GM20431 (cell line): ENCODE data around the gene TOP1.
"Not testable (repeated sequence)": the region's sequence is repeated elsewhere in the genome, so short reads cannot be mapped to it uniquely, and the experiment has no call there.

Experiments used
- in situ Hi-C: fragments of 300-500 bp; cut with MseI, MboI; formaldehyde crosslinking; loops from one replicate; pipeline ENCODE4 v1.15.0; 2020; ENCODE audit warnings: low sequenced_read_pairs; ENCODE audit not compliant: unreplicated experiment

TOP1 gene

GRCh38 chr20:41003143-41003935 is 25.3 kb upstream of the TOP1 start:
- in situ Hi-C loops, result no loop called here

- in situ Hi-C loops, result not testable (repeated sequence)
Measured at GRCh38 chr20:41003936-41004294, 24.7 kb upstream of the TOP1 start.

GRCh38 chr20:41004531-41005360 is 23.9 kb upstream of the TOP1 start:
- in situ Hi-C loops, result no loop called here

- in situ Hi-C loops, result no loop called here
Measured at GRCh38 chr20:41005361-41005729, 23.3 kb upstream of the TOP1 start.

GRCh38 chr20:41006126-41006935 is 22.3 kb upstream of the TOP1 start:
- in situ Hi-C loops, result no loop called here

- in situ Hi-C loops, result no loop called here
Measured at GRCh38 chr20:41006936-41007474, 21.6 kb upstream of the TOP1 start.

- in situ Hi-C loops, result no loop called here
Measured at GRCh38 chr20:41007481-41007880, 21.1 kb upstream of the TOP1 start.

- in situ Hi-C loops, result no loop called here
Measured at GRCh38 chr20:41009946-41010345, 18.7 kb upstream of the TOP1 start.

GRCh38 chr20:41011551-41012067 is 17.0 kb upstream of the TOP1 start:
- in situ Hi-C loops, result no loop called here

- in situ Hi-C loops, result no loop called here
Measured at GRCh38 chr20:41014561-41015088, 14.0 kb upstream of the TOP1 start.

- in situ Hi-C loops, result no loop called here
Measured at GRCh38 chr20:41017448-41018042, 11.1 kb upstream of the TOP1 start.

GRCh38 chr20:41018153-41018552 is 10.5 kb upstream of the TOP1 start:
- in situ Hi-C loops, result no loop called here

GRCh38 chr20:41023549-41023948 is 5.1 kb upstream of the TOP1 start:
- in situ Hi-C loops, result no loop called here

- in situ Hi-C loops, result no loop called here
Measured at GRCh38 chr20:41027366-41027765, 1.3 kb upstream of the TOP1 start.

GRCh38 chr20:41027872-41028358 is 707 bp upstream of the TOP1 start:
- in situ Hi-C loops, result no loop called here

GRCh38 chr20:41029150-41029901 is 704 bp downstream of the TOP1 start:
- in situ Hi-C loops, result no loop called here

- in situ Hi-C loops, result no loop called here
Measured at GRCh38 chr20:41030061-41030460, 1.4 kb downstream of the TOP1 start.

GRCh38 chr20:41030531-41031242 is 2.1 kb downstream of the TOP1 start:
- in situ Hi-C loops, result no loop called here
